HG03135 (cell line): ENCODE results near the gene CTNNA3.
"Not testable (repeated sequence)": the region's sequence is repeated elsewhere in the genome, so short reads cannot be mapped to it uniquely, and the experiment has no call there.

Source experiments
- ATAC-seq: cut with Tn5 transposase; IDR thresholded peaks from one replicate; pipeline ENCODE4 v1.9.1; 2021; ENCODE audit warnings: mild to moderate bottlenecking, moderate library complexity; ENCODE audit not compliant: unreplicated experiment

Gene CTNNA3

DNA sequence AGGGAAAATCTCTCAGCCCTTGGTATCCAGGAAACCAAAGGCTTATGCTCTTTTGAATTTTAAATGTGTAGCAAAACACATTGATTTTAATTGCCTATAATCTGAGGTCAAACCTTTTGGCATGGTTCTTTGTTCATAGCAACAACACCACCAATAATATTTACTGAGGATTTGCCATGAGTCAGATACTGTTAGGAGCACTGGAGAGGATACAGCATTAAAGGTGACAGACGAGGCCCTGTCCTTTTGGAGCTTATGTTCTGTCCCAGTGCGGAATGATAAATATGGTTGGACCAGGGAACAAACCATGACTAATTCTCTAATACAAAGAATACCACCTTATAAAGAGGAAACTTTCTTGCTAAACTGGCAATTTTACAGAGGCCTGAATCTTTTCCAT is 176.6 kb downstream of the CTNNA3 start:
- ATAC-seq, result no peak

DNA sequence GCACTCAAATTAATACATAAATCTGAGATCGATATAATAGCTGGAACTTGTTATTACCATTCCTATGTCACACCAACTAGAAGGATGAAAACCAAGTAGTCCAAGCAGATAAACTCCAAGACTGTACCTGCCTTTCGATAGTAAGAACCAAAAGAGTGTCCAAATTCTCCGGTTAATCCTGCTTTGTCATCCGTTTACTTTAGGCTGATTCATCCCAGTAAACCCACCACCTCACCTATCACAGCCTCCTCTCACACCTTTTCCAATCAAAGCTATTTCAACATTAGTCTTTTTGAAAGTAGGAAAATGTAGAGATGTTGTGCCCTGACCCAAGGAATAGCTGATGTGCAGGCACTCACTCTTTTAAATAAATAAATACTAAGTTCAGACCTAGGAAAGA is 177.2 kb downstream of the CTNNA3 start:
- no peak for ATAC-seq

DNA sequence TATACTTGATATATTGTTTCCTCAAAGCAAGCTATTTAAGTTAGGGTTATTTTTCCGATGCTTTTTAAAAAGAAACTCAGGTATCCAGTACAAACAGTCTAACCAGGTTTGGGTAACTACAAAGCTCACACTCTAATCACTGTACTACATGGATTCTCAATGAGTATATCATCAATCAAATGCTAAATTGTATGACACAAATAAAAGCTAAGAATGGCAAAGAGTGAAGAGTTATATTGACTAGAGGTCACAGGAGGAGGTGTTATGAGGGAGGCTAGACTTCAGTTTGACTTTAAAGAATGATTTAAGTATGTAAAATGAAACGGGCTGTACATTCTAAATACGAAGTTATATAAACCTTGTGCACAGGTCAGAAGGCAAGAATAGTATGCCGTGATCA is 178.0 kb downstream of the CTNNA3 start:
- no peak for ATAC-seq

DNA sequence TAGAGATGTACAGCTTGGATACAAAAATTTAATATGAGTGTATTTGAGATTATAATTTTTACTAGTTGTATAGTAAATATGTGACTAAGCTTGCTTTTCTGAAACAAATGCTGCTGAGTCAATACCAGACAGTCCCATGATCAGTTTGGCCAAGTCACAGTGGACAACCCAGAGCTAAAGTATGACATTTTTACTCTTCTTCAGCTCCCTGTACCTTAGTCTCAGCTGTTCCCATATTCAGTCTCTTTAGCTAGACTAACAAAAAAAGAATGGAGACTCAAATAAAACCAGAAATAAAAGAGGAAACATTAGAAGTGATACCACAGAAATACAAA is 189.3 kb downstream of the CTNNA3 start:
- ATAC-seq, result no peak

DNA sequence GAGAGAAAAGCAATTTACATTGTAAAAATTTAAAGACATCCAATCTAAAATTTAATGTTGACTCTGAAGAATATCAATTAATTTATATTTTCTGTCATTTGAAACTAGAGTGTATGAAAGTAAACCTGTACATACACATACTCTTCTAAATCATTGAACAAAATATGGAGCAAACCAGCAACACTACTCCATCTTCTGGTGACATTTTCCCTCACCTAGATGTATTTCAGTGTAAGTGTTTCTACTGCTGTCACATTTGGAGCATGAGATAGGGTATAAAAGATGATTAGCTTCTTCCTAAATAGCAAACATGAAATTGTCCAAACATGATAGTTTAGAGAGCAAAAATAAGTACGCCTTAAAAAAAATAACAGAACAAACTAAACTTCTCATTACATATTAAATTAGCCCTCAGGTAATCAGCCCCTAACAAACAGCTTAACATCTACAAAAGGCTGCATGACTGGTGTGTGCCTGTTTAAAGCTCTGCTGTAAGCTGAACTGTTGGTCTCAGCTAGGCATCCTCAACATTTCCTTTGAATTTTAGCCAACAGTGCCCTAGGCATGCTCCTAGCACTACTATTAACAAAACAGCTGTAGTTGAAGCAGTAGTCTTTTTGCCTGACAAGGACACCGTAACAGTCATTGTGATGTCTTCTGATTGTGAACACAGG is 189.8 kb downstream of the CTNNA3 start:
- no peak for ATAC-seq

DNA sequence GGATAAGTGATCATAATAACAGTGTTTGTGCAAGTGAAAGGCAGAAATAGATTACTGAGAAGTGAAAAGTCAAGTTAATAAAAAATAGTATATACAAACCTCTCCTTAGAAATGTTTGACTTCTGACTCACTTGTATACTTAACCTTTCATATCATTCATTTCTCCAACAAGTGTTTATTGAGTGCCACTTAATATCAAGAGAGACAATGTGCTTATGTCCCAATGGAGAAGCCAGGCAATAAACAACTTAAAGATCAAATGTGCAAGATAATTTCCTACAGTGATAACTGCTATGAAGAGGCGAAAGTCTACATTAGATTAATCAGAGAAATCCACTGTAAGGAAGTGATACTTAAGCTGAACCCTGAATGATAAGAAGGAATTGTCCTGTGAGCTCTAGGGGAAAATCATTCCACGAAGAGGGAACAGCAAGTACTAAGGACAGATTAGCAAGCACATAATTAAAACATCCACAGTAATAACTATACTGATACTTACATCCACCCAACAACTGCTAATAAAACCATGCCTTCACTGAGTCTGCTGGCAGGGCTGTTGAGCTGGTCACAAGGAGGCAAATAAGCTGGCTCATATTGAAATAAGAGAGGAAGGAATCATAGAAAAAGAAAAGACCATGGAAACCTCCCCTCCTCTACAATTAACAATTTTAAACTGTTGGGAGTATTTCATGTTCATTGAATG is 203.5 kb downstream of the CTNNA3 start:
- no peak for ATAC-seq

DNA sequence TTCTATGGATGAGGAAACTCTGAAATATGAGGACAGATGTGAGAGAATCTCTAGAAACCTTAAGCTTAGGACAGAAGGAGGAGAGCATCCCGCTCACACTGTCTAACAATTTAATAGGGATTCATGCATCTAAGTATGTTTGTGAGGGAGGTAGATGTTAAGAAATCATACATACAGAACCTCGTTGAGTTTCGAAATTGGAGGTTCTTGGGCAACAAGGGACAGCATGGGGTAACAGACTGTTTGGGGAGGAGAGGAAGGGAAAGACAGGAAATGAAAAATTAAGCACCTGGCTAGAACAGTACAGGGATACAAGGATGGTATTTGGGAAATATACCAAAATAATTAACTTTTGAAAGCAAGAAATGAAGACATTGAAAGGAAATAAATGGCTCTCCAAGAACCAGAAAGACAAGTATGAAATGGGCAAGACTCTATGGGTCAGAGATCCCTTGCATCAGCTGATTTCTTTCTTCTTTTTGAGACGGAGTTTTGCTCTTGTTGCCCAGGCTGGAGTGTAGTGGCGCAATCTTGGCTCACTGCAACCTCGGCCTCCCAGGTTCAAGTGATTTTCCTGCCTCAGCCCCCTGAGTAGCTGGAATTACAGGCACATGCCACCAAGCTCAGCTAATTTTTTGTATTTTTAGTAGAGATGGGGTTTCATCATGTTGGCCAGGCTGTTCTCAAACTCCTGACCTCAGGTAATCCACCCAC is 207.9 kb downstream of the CTNNA3 start:
- no peak for ATAC-seq

DNA sequence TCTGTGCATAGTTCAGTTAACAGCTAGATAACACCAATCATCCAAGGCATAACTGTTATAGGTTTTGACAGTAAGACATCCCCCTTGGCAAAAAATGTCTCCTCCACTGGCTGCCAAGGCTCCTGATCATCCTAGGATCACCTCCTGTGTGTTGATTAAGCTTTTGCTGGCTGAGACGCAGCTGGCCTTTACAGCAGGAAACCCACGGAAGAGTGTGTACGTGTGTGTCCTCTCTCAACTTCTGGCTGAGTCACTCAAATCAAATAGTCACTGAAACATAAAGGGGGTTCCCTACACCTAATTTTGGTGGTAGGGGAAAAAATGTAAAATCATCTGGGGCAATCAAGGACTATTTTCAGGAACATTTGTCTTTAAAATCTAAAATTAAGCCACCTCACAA is 208.8 kb downstream of the CTNNA3 start:
- no peak for ATAC-seq

DNA sequence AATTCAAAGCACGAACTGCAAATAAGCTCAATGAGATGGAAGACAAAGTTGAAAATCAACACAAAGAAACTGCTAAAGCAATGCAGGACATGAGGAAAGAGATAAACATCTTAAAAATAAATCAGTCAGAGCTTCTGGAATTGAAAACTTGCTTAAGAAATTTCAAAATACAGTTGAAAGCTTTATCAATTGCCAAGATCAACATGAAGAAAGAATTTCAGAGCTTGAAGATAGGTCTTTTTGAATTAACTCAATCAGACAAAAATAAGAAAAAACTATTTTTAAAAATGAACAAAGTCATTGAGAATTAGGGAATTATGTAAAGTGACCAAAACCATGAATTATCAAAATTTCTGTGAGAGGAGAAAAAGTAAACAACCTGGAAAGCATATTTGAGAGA is 218.1 kb downstream of the CTNNA3 start:
- no peak for ATAC-seq

DNA sequence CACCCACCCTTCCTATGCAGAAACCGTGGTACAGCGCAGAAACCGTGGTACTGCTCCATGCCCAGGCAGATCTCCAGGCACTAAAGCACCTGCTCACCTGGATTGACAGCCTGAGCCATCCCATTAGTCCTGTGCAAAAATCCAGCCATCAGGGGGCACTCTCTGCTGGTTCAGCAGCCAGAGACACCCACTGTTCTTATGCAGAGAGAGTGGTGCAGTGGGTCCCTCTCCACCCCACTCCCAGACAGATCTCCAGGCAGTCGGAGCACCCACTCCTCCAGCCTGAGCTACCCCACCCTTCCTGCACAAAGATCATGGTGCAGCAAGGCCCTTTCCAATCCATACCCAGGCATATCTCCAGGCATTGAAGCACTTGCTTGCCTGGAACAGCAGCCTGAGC is 219.8 kb downstream of the CTNNA3 start:
- ATAC-seq, result no peak

DNA sequence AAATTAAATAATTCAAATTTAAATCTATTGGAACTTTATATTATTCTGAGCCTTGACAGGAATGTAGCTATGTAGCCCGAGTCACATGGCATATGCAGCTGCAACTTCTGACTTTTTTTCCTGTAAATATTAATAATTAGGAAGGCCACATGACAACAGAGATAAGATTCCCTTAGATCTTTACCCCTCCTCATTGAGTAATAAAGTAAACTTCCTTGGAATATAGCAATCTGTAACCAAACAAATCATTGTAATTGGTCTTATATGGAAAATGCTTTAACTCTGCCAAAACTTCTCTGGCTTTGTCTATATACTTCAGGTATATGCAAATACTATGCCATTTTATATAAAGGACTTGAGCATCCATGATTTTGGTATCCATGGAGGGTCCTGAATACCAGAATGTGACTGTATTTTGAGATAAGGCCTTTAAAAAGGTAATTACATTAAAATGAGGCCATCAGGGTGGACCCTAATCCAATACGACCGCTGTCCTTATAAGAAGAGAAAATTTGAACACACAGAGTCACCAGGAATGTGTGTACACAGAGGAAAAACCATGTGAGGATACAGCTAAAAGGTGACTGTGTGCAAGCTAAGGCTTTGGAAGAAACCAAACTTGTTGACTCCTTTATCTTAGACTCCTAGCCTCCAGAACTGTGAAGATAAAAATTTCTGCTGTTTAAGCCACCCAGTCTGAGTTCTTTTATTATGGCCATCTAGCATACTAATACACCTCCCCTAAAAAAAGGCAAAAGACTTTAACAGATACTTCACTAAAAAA is 222.0 kb downstream of the CTNNA3 start:
- no peak for ATAC-seq

DNA sequence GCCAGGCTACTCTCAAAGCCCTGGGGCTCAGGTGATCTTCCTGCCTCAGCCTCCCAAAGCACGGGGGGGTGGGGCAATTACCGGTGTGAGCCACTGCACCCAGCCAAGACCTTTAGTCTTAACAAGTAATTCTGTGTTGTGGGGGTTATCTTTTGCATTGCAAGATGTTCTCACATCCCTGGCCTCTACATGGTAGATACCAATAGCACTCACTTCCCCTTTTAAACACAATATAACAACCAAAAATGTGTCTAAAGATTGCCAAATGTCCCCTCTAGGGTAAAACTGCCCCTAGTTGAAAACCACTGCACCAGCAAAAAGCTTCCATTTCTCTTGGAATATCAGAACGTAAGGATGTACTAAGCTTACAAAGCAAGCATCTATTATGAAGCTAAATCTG is 225.0 kb downstream of the CTNNA3 start:
- ATAC-seq, result peak; percentile 55

DNA sequence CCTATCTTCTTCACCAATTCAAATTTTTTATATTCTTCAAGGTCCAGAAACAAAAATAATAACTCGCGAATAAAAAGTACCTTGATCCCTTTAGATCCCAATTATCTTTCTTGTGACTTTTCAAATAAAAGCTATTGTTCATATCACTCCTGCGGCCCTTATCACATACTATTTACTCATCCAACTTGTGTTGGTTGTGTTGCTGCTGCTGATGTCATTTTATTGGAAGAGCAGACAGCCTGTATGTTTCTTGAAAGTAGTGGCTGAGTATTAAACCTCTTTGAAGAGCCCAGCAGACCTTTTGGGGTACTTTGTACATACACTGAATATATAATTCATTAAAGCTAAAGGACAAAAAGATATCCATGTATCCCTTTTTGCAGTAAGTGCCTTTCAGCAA is 231.7 kb downstream of the CTNNA3 start:
- ATAC-seq, result no peak

DNA sequence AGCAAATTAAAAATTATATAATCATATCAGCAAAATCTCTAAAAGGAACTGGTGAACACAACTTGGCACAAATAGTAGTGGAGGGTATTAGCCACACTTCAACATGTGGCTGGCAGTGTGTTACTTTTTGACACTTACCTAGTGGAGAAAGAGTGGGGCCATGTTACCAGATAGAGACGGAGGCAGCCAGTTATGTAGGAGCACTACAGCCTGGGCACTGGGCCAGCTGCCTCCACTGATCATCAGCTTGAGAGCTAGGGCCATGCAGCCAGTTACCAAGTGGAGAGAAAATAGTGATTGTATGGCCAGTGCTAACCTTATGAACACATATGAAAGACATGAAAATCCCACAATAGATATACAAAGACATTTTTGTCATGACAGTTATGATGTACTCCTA is 243.1 kb downstream of the CTNNA3 start:
- no peak for ATAC-seq

DNA sequence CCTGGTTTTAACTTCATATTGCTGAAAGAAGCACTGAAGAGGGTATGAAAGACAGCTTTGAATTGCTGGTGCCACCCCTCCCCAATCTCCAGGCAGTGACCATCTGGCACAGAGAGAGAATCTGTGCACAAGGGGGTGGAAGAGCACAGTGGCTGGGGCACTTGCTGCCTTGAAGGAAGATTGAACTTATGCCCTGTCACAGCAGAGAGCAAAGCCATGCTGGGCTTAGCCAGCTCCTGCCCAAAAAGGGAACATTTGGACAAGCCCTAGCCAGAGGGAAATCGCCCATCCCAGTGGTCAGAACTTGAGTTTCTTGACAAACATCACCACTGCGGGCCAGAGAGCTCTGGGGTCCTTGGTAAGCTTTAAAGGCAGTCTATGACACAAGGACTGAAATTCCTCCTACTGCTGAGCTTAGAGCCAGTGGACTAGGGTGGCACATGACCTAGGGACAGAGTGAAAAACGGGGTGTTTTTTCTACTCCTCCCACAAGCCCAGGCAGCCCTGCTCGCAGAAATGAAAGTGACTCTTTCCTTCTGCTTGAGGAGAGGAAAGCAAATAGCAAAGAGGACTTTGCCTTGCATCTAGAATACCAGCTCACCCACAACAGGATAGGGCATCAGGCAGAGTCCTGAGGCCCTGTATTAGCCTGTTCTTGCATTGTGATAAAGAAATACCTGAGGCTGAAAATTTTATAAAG is 257.2 kb downstream of the CTNNA3 start:
- no peak for ATAC-seq

DNA sequence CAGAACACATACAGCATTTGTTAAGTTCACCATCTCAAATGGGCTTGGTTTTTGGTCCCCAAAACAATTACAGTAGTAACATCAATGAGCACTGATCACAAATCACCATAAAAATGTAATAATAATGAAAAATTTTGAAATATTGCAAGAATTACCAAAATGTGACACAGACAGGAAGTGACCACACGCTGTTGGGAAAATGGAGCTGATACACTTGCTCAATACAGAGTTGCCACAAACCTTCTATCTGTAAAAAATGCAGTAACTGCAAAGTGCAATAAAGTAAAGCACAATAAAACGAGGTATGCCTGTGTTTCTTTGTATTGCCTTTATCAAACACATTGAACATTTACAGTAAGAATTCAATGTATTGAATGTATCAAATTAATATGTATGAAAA is 262.7 kb downstream of the CTNNA3 start:
- no peak for ATAC-seq

DNA sequence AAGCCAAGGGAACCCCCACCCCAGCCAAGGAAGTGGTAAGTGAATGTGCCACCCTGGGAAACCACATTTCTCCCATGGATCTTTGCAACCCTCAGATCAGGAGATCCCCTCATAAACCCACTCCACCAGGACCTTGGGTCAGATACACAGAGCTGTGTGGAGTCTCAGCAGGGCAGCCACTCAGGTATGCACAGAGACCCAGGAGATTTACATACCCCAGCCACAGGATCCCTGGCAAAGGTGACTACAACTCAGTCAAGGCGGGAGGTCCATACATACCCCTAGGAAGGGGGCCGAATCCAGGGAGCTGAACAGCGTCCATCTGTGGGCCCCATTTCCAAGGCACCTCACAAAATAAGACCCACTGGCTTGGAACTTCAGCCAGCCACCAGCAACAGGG is 293.4 kb downstream of the CTNNA3 start:
- ATAC-seq, result no peak

DNA sequence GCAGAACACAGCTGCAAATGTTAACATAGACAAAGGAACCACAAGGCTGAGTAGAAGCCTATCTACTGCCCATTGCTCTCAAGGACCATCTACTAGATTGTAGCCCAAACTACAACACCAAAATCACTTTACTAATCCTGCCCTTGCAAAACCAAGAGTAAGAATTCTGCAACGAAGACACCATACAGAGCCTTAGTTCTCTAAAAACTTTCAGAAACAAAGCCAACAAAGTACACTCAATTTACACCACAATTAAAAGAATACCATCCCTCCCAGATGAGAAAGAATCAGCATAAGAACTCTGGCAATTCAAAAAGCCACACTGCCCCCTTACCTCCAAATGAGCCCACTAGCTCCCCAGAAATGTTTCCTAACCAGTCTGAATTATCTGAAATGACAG is 294.3 kb downstream of the CTNNA3 start:
- ATAC-seq, result no peak

DNA sequence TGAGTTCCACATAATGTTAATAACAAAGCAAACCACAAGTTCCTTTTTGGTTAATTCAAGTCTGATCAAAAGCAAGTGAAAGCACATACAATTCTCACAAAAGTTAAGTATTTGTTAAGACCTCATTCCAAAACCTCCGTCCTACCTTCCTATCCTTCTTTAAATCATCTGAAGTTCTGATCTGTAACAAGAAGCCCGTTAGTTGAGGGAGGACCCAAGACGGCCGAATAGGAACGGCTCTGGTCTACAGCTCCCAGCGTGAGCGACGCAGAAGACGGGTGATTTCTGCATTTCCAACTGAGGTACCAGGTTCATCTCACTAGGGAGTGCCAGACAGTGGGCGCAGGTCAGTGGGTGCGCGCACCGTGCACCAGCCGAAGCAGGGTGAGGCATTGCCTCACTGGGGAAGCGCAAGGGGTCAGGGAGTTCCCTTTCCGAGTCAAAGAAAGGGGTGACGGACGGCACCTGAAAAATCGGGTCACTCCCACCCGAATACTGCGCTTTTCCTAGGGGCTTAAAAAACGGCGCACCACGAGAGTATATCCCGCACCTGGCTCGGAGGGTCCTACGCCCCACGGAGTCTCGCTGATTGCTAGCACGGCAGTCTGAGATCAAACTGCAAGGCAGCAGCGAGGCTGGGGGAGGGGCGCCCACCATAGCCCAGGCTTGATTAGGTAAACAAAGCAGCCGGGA is 309.0 kb downstream of the CTNNA3 start:
- not testable (repeated sequence) for ATAC-seq

DNA sequence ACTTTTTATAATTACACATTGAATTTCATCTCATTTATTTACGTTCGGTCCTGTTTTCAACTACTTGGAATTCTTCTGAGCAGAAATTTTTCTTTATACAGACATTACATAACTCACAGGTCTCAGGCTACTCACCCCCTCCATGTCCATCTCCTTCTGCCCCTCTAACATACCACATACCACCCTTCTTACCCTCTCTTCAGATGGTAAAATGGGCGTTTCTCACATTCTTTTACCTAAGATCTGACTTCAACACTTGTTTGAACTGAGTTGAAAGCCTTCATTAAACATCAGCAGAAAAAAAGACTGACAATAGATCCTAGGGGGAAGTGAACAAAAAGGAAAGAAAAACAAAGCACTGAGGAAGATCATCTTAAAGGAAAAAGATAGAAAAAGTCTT is 309.7 kb downstream of the CTNNA3 start:
- no peak for ATAC-seq
